Measurements from ENCODE around the gene LEUTX.
A peak's percentile ranks its signal among the peaks of the same experiment; 100 is the strongest.
"Not testable (repeated sequence)": the region's sequence is repeated elsewhere in the genome, so short reads cannot be mapped to it uniquely, and the experiment has no call there.

LEUTX gene

DNA sequence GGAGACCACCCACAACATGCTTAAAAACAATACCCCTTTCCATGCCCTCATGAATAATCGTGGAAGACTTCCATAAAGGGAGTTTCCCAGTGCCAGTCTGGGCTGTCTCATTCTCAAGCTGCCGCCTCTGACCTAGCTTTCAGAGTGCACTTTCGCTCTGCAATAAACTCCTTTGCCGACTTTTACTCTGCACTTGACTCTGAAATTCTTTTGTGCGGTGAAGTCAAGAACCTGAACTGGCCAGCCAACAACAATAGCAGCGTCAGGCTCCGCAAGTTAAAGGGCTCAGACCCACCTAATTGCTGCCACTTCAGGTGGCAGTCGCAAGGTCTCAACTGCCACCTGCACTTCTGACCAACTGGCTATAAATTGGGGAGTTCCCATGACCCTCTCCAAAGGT is 10.3 kb upstream of the LEUTX start:
- DNase-seq (ENCODE audit: extremely low spot score, insufficient read length, low read depth): no peak
- FAIRE-seq: no peak

DNA sequence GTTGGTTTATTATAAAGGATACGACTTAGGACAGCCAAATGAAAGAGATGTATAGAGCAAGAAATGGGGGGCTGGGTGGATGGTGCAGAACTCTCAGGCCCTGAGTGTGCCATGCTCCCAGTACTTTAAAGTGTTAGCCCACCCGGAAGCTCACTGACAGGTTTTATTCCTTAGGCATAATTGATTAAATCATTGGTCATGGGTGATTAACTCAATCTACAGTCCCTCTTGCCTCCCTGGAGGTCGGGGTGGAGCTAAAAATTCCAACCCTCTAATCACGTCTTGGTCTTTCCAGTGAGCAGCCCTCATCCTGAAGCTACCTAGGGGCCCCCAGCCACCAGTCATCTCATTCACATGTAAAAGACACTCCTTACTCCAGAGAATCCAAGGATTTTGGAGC is 9.9 kb upstream of the LEUTX start:
- FAIRE-seq (no peak), DNase-seq (ENCODE audit: extremely low spot score, insufficient read length, low read depth) (no peak)

DNA sequence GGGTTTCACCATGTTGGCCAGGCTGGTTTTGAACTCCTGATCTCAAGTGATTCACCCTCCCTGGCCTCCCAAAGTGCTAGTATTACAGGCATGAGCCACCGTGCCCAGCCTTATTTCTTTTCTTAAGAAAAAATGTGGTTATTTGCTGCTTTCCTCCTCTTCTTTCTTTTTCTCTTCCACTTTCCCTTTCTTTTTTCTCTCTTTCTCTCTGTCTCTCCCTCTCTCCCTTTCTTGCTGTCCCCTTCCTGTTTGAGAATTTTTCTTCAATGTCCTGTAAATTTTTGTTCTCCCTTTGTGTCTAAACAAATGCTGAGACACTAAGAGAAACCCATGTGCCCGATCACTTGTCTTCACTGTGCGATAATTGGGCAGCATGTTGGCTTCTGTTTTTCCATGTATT is 2.2 kb downstream of the LEUTX start:
- no peak for DNase-seq (ENCODE audit: extremely low spot score, insufficient read length, low read depth)
- FAIRE-seq: no peak

DNA sequence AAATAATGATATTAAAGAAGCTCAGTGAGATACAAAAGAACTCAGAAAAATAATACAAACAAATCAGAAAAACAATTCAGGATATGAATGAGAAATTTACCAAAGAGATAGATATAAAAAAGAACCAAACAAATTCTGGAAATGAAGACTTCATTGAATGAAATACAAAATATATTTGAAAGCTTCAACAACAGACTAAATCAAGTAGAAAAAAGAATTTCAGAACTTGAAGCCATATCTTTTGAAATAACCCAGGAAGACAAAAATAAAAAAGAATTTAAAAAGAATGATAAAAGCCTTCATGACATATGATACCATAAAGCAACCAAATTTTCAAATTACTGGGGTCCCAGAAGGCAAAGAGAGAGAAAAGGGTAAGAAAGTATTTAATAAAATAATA is 9.6 kb downstream of the LEUTX start:
- FAIRE-seq (no peak), DNase-seq (ENCODE audit: extremely low spot score, insufficient read length, low read depth) (no peak)

DNA sequence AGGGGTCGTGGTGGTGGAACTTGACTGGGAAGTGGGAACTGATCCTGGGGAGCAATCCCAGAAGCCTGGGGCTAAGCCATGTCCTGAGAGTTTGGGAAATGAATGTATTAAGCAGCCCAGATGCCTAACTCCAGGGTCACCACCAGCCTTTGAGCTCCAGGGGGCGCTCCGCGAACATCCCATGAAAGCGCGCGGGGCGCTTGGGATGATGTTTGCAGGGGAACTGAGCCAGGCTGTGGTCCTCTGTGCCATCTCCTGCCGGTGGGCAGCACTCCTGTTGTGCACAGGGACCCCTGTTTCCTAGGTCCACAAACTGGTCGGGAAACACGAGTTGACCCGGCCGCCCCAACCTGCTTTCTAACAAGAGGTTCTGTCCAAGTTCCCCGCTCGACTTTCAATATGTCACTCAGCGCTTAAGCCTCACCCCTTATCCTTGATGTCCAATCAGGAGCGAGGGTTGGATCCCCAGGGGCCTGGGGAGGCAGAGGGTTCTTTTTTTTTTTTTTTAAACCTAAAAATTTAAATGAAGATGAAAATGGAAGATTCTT is 14.4 kb downstream of the LEUTX start:
- DNase-seq (ENCODE audit: extremely low spot score, insufficient read length, low read depth) (peak; percentile 68), FAIRE-seq (peak; percentile 82)

GRCh38 chr19:39795001-39795400 is 16.3 kb downstream of the LEUTX start:
- DNase-seq (ENCODE audit: extremely low spot score, insufficient read length, low read depth) (peak; percentile 40), FAIRE-seq (peak; percentile 92)

- no peak for FAIRE-seq
- DNase-seq (ENCODE audit: extremely low spot score, insufficient read length, low read depth): no peak
These were observed 17.4 kb downstream of the LEUTX start for GRCh38 chr19:39796000-39796498.

DNA sequence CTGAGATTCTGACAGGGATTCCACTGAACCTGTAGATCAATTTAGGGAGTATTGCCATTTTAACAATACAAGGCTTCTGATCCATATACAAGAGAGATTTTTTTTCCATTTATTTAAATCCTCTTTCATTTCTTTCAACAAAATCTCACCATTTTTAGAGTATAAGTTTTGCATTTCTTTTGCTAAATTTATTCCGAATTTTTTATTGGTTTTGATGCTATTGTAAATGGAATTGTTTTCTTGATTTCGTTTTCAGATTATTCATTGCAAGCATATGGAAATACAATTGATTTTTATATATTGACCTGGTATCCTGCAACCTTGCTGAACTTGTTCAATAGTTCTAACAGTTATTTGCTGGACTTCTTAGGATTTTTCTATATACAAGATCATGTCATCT is 18.4 kb downstream of the LEUTX start:
- DNase-seq (ENCODE audit: extremely low spot score, insufficient read length, low read depth) (no peak), FAIRE-seq (no peak)

GRCh38 chr19:39802958-39803357 is 24.3 kb downstream of the LEUTX start:
- FAIRE-seq (no peak), DNase-seq (ENCODE audit: extremely low spot score, insufficient read length, low read depth) (no peak)

DNA sequence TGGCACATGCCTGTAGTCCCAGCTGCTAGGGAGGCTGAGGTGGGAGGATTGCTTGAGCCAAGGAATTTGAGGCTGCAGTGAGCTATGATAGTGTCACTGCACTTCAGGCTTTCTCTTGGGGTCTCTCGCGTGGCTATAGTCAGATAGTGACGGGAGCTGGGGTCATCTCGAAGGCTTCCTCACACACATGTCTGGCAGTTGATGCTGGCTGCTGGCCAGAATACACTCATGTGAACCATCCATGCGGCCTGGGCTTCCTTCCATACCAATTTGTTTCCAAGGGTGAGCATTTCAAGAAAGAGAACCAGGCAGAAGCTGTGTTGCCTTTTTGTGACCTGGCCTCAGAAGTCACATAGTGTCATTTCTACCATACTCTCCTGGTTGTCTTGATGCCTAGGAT is 26.4 kb downstream of the LEUTX start:
- DNase-seq (ENCODE audit: extremely low spot score, insufficient read length, low read depth): no peak

DNA sequence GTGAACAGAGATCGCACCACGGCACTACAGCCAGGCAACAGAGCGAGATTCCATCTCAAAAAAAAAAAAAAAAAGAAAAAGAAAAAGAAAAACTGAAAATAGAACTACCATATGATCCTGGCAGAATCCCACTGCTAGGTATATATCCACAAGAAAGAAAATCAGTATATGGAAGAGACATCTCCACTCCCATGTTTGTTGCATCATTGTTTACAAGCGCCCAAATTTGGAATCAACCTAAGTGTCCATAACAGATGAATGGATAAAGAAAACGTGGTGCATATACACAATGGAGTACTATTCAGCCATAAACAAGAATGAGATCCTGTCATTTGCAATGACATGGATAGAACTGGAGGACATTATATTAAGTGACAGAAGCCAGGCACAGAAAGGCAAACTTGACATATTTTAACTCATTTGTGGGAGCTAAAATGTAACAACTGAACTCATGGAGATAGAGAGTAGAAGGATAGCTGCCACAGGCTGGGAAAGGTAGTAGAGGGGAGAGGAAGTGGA is 29.3 kb downstream of the LEUTX start:
- DNase-seq (ENCODE audit: extremely low spot score, insufficient read length, low read depth) (no peak), FAIRE-seq (no peak)

More for the DNA sequence above, 26.4 kb downstream of the LEUTX start:
- FAIRE-seq: no peak

- not testable (repeated sequence) for FAIRE-seq; DNase-seq (ENCODE audit: extremely low spot score, insufficient read length, low read depth)
These were observed 30.0 kb downstream of the LEUTX start for GRCh38 chr19:39808688-39809087.

DNA sequence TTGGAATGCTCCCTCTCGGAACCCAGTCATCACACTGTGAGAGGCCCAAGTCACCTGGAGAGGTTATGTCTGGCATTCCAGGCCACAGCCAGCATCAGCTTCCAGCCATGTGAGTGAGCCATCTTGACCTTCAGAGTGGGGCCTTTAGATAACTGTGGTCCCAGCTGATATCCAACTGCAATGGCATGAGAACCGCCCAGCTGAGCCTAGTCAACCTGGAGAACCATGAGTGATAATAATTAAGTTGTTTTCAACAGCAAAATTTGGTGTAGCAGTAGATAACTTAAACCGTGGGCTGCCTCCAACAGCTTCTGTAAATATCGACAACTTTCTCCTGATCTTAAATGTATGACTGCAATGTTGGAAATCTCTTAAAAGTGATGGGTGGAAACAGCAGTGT is 30.7 kb downstream of the LEUTX start:
- no peak for DNase-seq (ENCODE audit: extremely low spot score, insufficient read length, low read depth)
- FAIRE-seq: no peak

- DNase-seq (ENCODE audit: extremely low spot score, insufficient read length, low read depth) (no peak), FAIRE-seq (no peak)
These were observed 31.8 kb downstream of the LEUTX start for GRCh38 chr19:39810424-39810823.

DNA sequence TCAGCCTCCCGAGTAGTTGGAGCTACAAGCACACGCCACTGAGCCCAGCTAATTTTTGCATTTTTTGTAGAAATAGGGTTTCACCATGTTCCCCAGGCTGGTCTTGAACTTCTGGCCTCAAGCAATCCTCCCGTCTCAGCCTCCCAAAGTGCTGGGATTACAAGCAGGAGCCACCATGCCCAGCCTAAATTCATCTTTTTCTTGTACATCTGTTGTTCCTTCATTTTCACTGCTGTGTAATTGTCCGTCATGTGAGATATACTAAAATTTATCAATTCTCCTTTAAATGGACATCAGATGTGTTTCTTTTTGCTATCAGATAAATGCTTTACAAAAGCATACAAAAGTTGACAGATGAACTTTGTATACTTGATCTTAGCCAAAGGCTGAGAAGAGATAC is 32.4 kb downstream of the LEUTX start:
- FAIRE-seq (no peak), DNase-seq (ENCODE audit: extremely low spot score, insufficient read length, low read depth) (no peak)

GRCh38 chr19:39813264-39813993 is 34.8 kb downstream of the LEUTX start:
- FAIRE-seq: no peak
- no peak for DNase-seq (ENCODE audit: extremely low spot score, insufficient read length, low read depth)

- not testable (repeated sequence) for FAIRE-seq; DNase-seq (ENCODE audit: extremely low spot score, insufficient read length, low read depth)
These were observed 35.5 kb downstream of the LEUTX start for GRCh38 chr19:39814111-39814510.

DNA sequence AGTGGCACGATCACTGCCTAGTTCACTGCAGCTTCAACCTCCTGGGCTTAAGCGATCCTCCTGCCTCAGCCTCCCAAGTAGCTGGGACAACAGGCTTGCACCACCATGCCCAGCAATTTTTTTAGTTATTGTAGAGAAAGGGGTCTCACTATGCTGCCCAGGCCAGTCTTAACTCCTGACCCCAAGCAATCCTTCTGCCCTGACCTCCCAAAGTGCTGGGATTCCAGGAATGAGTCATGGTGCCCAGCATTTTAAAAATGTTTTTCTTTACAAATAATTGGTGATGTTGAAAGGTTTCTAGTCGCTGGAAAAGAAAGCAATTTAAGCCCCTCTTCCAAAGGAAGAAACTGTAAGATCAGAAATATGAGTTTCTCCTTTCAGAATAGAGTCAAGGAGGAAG is 35.9 kb downstream of the LEUTX start:
- DNase-seq (ENCODE audit: extremely low spot score, insufficient read length, low read depth): no peak
- no peak for FAIRE-seq

DNA sequence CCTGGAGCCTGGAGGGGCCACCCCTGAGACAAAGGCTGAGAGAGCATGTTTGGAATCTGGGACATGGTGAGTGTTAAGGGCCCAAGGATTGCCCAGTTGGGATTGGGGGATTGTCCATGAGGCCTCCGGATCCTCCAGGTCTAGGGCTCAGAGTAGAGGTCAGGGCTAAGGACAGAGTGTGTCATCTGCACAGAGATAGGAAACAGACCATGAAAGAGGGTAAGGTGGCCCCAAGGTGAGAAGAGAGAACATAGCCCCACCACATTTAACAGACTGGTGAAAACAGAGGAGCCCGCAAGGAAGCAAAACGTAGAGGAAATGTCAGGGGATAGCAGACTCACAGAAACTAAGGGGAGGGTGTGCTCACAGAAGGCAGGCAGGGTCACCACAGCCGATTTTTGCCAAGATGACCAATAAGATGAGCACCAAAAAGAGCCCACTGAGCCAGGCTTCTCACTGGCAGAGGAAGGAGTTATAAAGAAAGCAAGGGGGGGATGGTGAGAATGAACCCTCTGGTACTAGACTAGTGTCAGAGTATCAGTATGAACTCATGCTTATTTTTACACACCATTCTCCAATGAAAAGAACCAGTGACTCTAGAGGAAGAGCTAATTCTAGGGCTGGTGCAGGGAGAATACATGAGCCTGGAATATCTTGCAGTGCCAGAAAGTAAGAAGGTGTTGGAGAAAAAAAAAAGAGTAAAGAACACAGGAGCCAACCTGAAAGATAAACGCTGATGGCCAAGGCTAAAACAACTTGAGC is 37.8 kb downstream of the LEUTX start:
- DNase-seq (ENCODE audit: extremely low spot score, insufficient read length, low read depth) (no peak), FAIRE-seq (peak; percentile 36)

DNA sequence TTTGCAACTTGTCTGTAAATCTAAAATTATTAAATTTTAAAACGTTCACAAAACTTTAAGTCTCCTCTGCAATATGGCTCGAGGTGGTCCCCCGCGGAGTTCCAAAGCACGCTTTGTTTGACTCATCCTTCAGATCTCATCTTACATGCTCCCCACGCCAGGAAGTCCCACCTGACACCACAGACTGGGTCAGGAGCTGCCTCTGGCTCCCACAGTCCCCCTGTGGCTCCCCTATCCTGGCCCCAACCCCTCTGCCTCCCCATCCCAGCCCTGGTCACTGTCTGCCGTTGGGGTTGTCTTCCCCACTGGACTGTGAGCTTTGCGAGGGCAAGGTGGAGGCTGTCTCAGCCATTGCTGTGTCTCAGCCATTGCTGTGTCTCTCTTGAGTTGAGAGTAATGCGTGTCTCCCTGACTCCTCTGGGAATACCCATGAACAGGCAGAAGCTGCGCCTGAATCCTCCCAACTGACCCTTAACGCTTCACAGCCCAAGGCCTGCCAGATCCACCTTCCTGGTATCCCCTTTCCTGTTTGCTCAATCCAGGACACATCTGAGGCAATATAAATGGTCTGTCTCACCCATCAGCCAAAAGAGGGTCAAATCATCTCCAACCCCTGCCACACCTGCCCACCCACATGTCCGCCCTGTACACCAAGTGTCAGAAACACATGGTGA is 39.4 kb downstream of the LEUTX start:
- DNase-seq (ENCODE audit: extremely low spot score, insufficient read length, low read depth) (no peak), FAIRE-seq (no peak)

All from GM18507 (cell line).